Right lobe of liver (tissue), 4 donors: ENCODE results near the gene GPS1.

Experiments
- POLR2A ChIP-seq: fragments of 450-650 bp; IDR thresholded peaks from one replicate; pipeline ENCODE4 v1.6.1; 2017; ENCODE audit warnings: antibody characterized with exemption, mild to moderate bottlenecking
- TF ChIP-seq, protein P1 (sequence below), 4 donors: fragments of 200-600 bp in 3 of 4; fragments of 450-650 bp in 1 of 4; IDR thresholded peaks; one replicate each; pipeline versions ENCODE4 v1.5.1 to v1.8.0; 2016 to 2022; ENCODE audit warnings: antibody characterized with exemption in 4 of 4, mild to moderate bottlenecking in 2 of 4
- donor health status: DM: no; HTN: no; CAD: no.
- donor health status: DM: no; HTN: no; CAD: no.
- donor health status: DM: no; HTN: yes; CAD: no.

DNA sequence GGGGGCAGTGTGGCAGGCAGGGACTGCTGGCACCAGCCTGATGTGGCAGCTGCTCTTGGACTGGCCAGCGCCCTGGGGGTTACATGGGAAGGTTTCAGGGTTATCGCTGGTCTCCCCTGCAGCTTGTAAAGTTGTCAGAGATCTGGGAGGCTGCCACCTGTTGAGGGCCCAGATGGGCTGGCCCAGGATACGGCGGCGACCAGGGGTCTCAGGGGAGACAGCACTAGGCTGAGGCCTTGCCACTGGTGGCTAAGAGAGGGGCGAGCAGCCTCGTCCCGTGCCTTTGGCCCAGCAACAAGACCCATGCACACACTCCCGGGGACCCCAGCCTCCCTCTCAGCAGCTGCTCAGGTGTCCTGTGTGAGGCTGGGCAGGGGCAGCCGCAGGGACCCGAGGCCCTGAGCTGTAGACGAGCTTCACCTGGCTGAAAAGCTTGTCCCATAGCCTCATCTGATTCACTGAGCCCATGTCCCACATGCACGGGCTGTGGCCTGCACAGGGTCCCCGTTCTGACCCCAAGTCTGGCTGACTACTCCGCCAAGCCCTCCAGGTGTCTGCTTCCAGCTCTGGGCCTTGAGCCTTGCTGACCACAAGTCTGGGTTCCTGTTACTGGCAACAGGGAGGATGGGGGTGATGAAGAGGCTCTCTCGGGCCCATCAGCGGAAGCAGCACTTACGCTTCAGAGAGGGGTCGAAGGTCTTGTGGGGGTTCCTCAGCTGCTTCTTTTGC is 7.7 kb downstream of the GPS1 start:
- no peak for TF ChIP-seq POLR2A
- TF ChIP-seq, protein P1, sequence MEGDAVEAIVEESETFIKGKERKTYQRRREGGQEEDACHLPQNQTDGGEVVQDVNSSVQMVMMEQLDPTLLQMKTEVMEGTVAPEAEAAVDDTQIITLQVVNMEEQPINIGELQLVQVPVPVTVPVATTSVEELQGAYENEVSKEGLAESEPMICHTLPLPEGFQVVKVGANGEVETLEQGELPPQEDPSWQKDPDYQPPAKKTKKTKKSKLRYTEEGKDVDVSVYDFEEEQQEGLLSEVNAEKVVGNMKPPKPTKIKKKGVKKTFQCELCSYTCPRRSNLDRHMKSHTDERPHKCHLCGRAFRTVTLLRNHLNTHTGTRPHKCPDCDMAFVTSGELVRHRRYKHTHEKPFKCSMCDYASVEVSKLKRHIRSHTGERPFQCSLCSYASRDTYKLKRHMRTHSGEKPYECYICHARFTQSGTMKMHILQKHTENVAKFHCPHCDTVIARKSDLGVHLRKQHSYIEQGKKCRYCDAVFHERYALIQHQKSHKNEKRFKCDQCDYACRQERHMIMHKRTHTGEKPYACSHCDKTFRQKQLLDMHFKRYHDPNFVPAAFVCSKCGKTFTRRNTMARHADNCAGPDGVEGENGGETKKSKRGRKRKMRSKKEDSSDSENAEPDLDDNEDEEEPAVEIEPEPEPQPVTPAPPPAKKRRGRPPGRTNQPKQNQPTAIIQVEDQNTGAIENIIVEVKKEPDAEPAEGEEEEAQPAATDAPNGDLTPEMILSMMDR (IDR thresholded peaks at IDR 0.05): no peak
